AG09319 (cell line): ENCODE measurements around the gene MLNR.
A peak's percentile ranks its signal among the peaks of the same experiment; 100 is the strongest.

Source experiments
- DNase-seq: peaks from one replicate; pipeline ENCODE4 v3.0.0-alpha.2; 2010; ENCODE audit warnings: low read depth; ENCODE audit errors: extremely low read depth
- TF ChIP-seq, protein P1 (sequence below): IDR thresholded peaks from 2 replicates; pipeline ENCODE4 v1.5.1; 2011; ENCODE audit warnings: low read depth, mild to moderate bottlenecking, inconsistent platforms, low read length, moderate library complexity

The MLNR gene

DNA sequence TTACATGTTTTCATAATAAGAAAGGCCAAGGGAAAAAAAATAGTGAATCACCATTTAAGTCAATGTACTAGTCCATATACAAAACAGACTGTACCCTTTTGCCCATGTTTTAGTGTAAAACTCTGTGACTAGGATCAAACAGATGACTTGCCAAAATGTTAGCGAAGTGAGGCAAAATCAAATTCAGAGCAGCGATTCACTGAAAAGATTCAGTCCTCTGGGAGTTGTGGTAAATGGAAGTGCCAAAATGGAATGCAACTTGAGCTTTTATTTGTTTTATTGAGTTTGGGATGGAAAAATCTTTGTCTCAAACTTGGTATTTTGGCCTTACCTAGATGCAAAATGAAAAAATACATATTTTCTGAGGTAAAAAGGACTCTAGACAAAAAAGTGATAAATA lies 36.7 kb downstream of the MLNR start:
- peak; percentile 35 for DNase-seq
- TF ChIP-seq, protein P1, sequence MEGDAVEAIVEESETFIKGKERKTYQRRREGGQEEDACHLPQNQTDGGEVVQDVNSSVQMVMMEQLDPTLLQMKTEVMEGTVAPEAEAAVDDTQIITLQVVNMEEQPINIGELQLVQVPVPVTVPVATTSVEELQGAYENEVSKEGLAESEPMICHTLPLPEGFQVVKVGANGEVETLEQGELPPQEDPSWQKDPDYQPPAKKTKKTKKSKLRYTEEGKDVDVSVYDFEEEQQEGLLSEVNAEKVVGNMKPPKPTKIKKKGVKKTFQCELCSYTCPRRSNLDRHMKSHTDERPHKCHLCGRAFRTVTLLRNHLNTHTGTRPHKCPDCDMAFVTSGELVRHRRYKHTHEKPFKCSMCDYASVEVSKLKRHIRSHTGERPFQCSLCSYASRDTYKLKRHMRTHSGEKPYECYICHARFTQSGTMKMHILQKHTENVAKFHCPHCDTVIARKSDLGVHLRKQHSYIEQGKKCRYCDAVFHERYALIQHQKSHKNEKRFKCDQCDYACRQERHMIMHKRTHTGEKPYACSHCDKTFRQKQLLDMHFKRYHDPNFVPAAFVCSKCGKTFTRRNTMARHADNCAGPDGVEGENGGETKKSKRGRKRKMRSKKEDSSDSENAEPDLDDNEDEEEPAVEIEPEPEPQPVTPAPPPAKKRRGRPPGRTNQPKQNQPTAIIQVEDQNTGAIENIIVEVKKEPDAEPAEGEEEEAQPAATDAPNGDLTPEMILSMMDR = no peak

DNA sequence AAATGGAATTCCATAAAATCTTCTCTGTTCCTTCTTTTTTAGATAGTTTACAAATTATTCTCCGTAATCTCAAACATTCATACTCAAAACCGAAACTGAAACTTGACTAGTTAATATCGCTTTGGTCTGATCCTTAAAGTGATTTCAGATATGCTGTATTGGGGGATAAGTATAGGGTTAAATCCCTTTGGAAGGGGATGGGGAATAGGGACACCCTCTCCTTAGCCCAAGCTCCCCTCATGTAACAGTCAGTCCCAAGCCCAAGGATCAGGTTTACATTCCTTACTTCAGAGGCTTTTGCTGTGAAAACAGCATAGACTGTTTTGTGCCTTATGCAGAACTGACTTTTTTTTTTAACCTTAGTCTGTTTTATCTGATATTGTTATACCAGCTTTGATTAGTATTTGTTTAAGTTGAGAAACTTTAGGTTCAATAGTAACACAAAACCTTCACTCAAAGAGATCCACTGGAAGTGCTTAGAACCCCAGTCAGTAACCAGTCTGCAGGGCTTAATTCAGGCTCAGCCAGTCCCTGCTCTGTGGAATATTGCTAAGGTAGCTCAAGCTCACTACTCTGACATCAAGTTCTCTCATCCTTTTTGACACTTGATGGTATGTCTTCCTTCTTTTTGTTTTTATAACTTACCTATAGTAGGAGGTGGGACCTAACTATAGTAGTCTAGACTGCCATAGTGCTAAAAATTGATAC lies 38.1 kb downstream of the MLNR start:
- DNase-seq = no peak
- TF ChIP-seq, protein P1 = no peak

DNA sequence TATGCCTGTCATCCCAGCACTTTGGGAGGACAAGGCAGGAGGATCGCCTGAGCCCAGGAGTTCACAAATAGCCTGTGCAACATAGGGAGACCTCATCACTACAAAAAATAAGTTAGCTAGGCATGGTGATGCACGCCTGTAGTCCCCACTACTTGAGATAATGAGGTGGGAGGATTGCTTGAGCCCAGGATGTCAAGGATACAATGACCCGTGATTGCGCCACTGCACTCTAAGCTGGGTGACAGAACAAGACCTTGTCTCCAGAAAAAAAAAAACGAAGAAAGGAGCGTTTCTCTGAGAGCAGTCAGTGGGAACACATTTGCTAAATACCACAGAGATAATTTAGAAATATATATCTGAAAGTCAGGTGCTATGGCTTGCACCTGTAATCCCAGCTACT lies 39.4 kb downstream of the MLNR start:
- TF ChIP-seq, protein P1 = no peak
- DNase-seq = no peak

DNA sequence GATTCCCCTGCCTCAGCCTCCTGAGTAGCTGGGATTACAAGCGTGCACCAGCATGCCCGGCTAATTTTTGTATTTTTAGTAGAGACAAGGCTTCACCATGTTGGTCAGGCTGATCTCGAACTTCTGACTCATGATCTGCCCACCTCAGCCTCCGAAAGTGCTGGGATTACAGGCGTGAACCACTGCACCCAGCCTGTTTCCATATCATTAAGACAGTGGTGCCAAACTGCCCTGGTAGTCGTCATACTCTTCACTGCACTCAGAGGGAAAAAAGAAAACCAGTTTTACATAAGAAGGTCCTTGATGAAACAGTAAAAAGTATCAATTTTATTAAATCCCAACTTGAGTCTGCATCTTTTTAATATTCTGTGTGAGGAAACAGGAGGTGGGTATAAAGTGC lies 42.5 kb downstream of the MLNR start:
- DNase-seq = no peak
- TF ChIP-seq, protein P1 = no peak

DNA sequence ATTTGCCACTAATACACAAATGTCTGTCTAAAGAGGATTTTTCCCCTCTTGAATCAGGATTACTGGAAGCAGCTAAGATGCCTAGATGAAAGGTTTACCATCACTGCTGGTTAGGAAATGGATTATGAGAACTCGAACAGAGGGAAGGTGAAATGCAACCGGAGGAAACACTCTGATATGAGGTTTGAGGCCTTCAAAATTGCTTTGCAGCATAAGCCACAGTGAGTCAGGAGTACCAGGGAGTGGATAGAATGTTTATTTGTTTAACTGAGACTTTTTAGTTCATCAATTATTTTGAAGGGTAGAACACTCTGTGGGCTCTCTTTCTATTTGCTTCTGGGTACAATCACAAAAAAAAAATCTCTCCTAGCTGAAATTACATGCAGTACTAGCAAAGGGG lies 45.7 kb downstream of the MLNR start:
- DNase-seq = no peak
- TF ChIP-seq, protein P1 = no peak

DNA sequence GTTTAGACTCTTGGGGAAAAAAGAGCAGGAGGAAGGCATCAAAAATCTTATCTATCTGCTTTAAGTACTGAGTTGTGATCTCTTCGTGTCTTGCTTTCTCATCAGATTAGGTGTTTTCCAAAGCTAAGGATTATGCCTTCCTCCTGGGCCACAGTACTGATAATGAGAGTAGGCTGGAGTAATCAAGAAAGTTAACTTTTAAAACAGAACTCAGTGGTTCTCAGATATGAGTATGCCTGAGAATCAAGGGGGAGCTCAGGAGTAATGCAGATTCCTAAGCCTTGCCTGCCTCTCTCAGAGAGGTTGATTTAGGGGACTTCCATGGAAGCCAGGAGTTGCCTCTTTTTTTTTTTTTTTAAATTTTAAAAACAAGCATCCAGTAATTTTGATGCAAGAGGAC lies 51.1 kb downstream of the MLNR start:
- no peak for DNase-seq
- TF ChIP-seq, protein P1 = no peak
